Colonic mucosa (tissue), 4 donors: ENCODE measurements around the gene ATAD1. TPM values are rescaled to one million over a fixed set of nuclear protein-coding genes. Genes with fewer than 3 reads are reported as not detected.

Source experiments
- DNase-seq: peaks from one replicate; pipeline ENCODE4 v3.0.0-alpha.2; 2020
- H3K27ac ChIP-seq: fragments of 200-600 bp; one replicate; pipeline ENCODE4 v1.8.0; 2021
- H3K27me3 ChIP-seq: fragments of 200-600 bp; one replicate; pipeline ENCODE4 v1.8.0; 2021
- H3K36me3 ChIP-seq: fragments of 200-600 bp; one replicate; pipeline ENCODE4 v1.8.0; 2021
- H3K4me1 ChIP-seq: fragments of 200-600 bp; one replicate; pipeline ENCODE4 v1.8.0; 2021; ENCODE audit warnings: mild to moderate bottlenecking
- H3K4me3 ChIP-seq: fragments of 200-600 bp; one replicate; pipeline ENCODE4 v1.8.0; 2021
- H3K9ac ChIP-seq, 2 donors: one replicate each; pipeline ENCODE4 v1.7.0; 2013; ENCODE audit warnings: control low read depth in 2 of 2, low read depth in 2 of 2, low read length in 2 of 2
- H3K9me3 ChIP-seq: fragments of 200-600 bp; one replicate; pipeline ENCODE4 v1.8.0; 2021
- intact Hi-C: fragments of 100-400 bp; cut with DNase I; formaldehyde crosslinking; loops from one replicate; pipeline ENCODE4 v1.14.1; 2022
- total RNA-seq, 2 donors: library from RNA; stranded (reverse); fragmentation: NEBNext Ultra II Directional in 1 of 2; extraction: Animal tissue kit (Norgen Biotek cat#: 25700) in 1 of 2; gene quantifications; one replicate each; pipeline ENCODE4 v1.2.1, GENCODE V29; 2021
- TF ChIP-seq, protein P1 (sequence below): fragments of 200-600 bp; IDR thresholded peaks from one replicate; pipeline ENCODE4 v1.8.0; 2022; ENCODE audit warnings: antibody characterized with exemption, mild to moderate bottlenecking
- donor health status: healthy.
- donor health status: DM: no; HTN: no; CAD: no.
- donor health status: DM: no; HTN: no; CAD: no.

The ATAD1 gene
- total RNA-seq, 2 donors from 2014 or later: 38.1 to 59.9 TPM

DNA sequence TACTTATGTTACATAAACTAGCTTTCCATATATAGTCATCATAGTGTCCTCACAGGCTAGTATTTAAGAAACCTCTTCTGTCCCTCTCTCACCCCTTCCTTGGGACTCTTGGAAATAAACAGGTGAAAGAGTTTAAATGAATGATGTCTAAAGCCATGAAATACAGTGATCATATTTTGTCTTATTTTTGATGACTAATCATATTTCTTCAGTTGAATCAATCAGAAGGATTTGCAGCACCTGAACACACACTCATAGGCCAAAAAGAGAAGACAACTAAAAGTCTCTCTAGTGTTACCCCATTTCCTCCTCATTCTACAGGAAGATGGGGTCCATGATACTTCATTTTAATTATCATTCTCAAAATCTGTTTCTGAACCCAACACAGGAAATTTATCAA lies 8.6 kb upstream of the ATAD1 start:
- Histone ChIP-seq H3K4me1 (no peaks in the 10 kb centered on the region), H3K27ac (no peak overlapping the region), H3K9me3 (no peaks in the 10 kb centered on the region), H3K36me3 (no peaks in the 10 kb centered on the region), H3K27me3 (no peaks in the 10 kb centered on the region), H3K4me3 (no peak overlapping the region), H3K9ac (no peak overlapping the region)
- TF ChIP-seq, protein P1, sequence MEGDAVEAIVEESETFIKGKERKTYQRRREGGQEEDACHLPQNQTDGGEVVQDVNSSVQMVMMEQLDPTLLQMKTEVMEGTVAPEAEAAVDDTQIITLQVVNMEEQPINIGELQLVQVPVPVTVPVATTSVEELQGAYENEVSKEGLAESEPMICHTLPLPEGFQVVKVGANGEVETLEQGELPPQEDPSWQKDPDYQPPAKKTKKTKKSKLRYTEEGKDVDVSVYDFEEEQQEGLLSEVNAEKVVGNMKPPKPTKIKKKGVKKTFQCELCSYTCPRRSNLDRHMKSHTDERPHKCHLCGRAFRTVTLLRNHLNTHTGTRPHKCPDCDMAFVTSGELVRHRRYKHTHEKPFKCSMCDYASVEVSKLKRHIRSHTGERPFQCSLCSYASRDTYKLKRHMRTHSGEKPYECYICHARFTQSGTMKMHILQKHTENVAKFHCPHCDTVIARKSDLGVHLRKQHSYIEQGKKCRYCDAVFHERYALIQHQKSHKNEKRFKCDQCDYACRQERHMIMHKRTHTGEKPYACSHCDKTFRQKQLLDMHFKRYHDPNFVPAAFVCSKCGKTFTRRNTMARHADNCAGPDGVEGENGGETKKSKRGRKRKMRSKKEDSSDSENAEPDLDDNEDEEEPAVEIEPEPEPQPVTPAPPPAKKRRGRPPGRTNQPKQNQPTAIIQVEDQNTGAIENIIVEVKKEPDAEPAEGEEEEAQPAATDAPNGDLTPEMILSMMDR: no peak
- no peak for DNase-seq
- intact Hi-C loops: no loop called here

DNA sequence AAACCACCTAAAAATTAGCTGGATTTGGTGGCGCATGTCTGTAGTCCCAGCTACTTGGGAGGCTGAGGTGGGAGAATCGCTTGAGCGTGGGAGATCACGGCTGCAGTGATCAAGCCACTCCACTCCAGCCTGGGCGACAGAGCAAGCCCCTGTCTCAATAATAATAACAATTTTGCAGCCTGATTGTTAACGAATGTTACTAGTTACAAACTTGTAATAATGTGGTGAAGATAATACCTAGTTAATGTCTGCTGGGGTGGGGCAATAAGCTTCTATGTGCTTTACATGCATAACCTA lies 1.2 kb upstream of the ATAD1 start:
- no peak for DNase-seq
- Histone ChIP-seq H3K9ac (no peak overlapping the region), H3K4me1 (no peaks in the 10 kb centered on the region), H3K27me3 (no peaks in the 10 kb centered on the region), H3K4me3 (no peak overlapping the region), H3K9me3 (no peaks in the 10 kb centered on the region), H3K36me3 (no peaks in the 10 kb centered on the region), H3K27ac (no peak overlapping the region)
- TF ChIP-seq, protein P1: no peak
- intact Hi-C loops: no loop called here

DNA sequence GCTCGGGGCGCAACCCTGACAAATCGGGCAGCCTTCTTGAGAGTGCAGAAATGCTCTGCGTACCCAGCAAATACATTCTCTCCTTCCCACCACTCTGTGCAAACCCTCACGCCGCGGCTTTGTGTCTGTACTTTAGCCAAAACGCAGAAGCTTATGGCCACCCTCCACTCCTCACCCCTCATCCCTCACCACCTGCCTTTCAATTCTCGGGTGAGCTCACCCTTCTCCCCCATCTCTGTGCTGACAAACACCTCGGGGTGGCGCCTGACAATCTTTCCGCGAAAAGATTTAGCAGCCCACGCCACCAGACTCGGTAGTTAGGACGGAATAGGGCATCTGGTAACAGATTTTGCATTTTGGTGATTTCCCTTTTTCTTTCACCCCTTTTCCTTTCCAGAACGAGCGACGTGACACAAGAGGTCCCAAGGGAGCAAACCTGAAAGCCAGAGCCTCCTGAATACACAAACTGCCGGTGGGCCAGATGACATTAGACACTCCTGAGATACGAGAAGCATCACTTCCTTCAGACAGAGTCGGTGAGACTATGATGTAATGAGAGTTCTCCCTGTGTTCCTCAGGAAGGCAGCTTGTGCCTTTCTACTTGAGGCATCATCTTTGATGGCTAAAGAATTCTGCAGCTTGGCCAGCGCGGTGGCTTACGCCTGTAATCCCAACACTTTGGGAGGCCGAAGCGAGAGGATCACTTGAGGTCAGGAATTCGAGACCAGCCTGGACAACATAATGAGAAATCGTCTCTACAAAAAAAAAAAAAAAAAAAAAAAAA lies 671 bp upstream of the ATAD1 start:
- TF ChIP-seq, protein P1: no peak
- peak; percentile 60 for DNase-seq
- H3K4me1 ChIP-seq: no peaks in the 10 kb centered on the region
- intact Hi-C loops: no loop called here
- H3K36me3 ChIP-seq: no peaks in the 10 kb centered on the region
- H3K27me3 ChIP-seq: no peaks in the 10 kb centered on the region
- H3K4me3 ChIP-seq: peak overlapping the region; percentile 68
- no peaks in the 10 kb centered on the region for H3K9me3 ChIP-seq
- H3K9ac ChIP-seq: peak overlapping the region; percentile 62 to 83
- H3K27ac ChIP-seq: peak overlapping the region; percentile 88

DNA sequence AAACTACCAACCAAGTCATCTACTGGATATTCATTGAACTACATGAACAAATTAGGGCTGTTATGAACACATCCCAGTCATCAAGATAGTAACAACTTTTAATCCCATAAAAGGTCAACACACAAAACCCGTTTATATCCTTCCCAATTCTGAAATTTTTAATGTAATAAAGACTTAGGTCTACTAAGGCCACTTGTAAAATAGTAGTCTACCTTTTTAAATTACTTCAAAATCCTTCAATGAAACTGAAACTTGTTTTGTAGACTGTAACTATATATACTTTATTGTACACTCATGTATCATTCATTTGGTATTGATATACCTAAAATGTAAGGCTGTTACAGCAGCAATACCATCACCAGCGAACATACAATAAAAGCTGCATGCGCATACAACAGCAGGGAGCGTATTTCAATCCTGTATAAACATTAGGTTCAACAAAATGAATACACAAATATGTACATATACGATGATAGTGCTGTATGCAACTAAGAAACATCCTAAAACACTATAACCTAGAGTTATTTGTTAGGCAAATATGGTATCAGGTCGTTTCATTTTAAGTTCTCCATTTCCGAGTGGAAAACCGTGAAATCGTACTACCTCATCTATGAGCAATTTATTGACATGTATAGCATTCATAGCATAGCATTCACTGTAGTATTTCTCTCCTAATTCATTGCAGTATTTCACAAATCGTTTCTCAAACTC lies 973 bp downstream of the ATAD1 start:
- H3K4me3 ChIP-seq: peak overlapping the region; percentile 68
- H3K36me3 ChIP-seq: no peaks in the 10 kb centered on the region
- peak overlapping the region; percentile 88 for H3K27ac ChIP-seq
- no peaks in the 10 kb centered on the region for H3K27me3 ChIP-seq
- H3K9me3 ChIP-seq: no peaks in the 10 kb centered on the region
- no peaks in the 10 kb centered on the region for H3K4me1 ChIP-seq
- H3K9ac ChIP-seq: peak overlapping the region; percentile 78 to 83
- intact Hi-C loops: no loop called here
- TF ChIP-seq, protein P1: no peak
- DNase-seq: no peak

DNA sequence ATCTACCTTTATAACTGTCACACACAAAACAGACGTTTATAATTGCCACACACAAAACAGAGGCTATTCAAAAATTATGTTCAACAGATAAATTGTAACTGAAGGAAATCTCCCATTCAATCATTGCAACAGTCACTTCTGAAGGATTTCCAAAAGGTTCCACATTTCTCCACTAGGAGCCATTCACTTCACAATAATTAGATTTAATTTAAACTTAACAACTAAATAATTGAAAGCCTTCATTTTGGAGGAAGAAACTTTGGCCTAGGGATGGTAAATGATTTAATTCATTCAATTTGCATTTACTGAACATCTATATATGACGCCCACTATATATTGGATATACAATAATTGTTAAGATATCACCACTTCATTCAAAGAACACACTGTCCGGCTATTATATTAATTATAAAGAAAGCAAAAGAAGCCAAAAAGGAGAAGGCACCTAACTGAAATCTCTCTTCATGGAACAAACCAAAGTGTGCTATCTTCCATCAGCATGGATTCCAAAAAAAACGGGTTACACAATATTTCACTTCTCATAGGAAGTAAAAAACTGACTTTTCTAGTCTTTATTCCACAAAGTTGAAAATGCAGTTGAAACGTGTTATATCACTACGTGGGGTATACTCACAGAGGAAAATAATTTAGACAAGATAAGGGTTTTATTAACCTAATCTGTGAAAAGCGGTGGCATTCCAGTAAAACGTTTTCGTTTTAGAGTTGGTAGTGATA lies 1.7 kb downstream of the ATAD1 start:
- DNase-seq: no peak
- H3K27ac ChIP-seq: no peak overlapping the region
- H3K9ac ChIP-seq: peak overlapping the region in 1 of 2 donors; percentile 83
- TF ChIP-seq, protein P1: no peak
- no peaks in the 10 kb centered on the region for H3K4me1 ChIP-seq
- peak overlapping the region; percentile 68 for H3K4me3 ChIP-seq
- H3K27me3 ChIP-seq: no peaks in the 10 kb centered on the region
- H3K36me3 ChIP-seq: no peaks in the 10 kb centered on the region
- no peaks in the 10 kb centered on the region for H3K9me3 ChIP-seq
- intact Hi-C loops: no loop called here
